ENCODE results near the gene UMAD1.
A peak's percentile ranks its signal among the peaks of the same experiment; 100 is the strongest.

UMAD1 gene

GRCh38 chr7:7693881-7694280 lies 53.3 kb downstream of the UMAD1 start:
- FAIRE-seq: no peak

GRCh38 chr7:7694542-7694941 lies 54.0 kb downstream of the UMAD1 start:
- FAIRE-seq: peak; percentile 36

GRCh38 chr7:7695111-7695817 lies 54.7 kb downstream of the UMAD1 start:
- peak; percentile 67 for FAIRE-seq

GRCh38 chr7:7696458-7697119 lies 56.0 kb downstream of the UMAD1 start:
- FAIRE-seq: peak; percentile 71

- no peak for FAIRE-seq
Observed at GRCh38 chr7:7698930-7699329, 58.4 kb downstream of the UMAD1 start.

- no peak for FAIRE-seq
Observed at GRCh38 chr7:7699380-7699779, 58.8 kb downstream of the UMAD1 start.

GRCh38 chr7:7699970-7700369 lies 59.4 kb downstream of the UMAD1 start:
- FAIRE-seq: no peak

GRCh38 chr7:7701527-7701926 lies 61.0 kb downstream of the UMAD1 start:
- no peak for FAIRE-seq

- no peak for FAIRE-seq
Observed at GRCh38 chr7:7702826-7703225, 62.3 kb downstream of the UMAD1 start.

- FAIRE-seq: no peak
Observed at GRCh38 chr7:7703427-7703826, 62.9 kb downstream of the UMAD1 start.

GRCh38 chr7:7704867-7705266 lies 64.3 kb downstream of the UMAD1 start:
- FAIRE-seq: no peak

- peak; percentile 88 for FAIRE-seq
Observed at GRCh38 chr7:7705318-7705717, 64.8 kb downstream of the UMAD1 start.

GRCh38 chr7:7706101-7706511 lies 65.6 kb downstream of the UMAD1 start:
- no peak for FAIRE-seq

- peak; percentile 93 for FAIRE-seq
Observed at GRCh38 chr7:7706556-7707172, 66.1 kb downstream of the UMAD1 start.

GRCh38 chr7:7707246-7707645 lies 66.7 kb downstream of the UMAD1 start:
- no peak for FAIRE-seq

GRCh38 chr7:7707806-7708205 lies 67.3 kb downstream of the UMAD1 start:
- FAIRE-seq: no peak

GRCh38 chr7:7709291-7709690 lies 68.7 kb downstream of the UMAD1 start:
- no peak for FAIRE-seq

- no peak for FAIRE-seq
Observed at GRCh38 chr7:7710469-7710868, 69.9 kb downstream of the UMAD1 start.

- FAIRE-seq: peak; percentile 8
Observed at GRCh38 chr7:7713730-7714129, 73.2 kb downstream of the UMAD1 start.

GRCh38 chr7:7718492-7718891 lies 77.9 kb downstream of the UMAD1 start, which contains the start of gene RPA3:
RPA3 (minus strand) TSS chr7:7718607; CDS start chr7:7640418, 78,189 bp downstream.
- no peak for FAIRE-seq

GRCh38 chr7:7719236-7719635 lies 78.7 kb downstream of the UMAD1 start:
- no peak for FAIRE-seq

- no peak for FAIRE-seq
Observed at GRCh38 chr7:7720193-7720592, 79.6 kb downstream of the UMAD1 start.

- no peak for FAIRE-seq
Observed at GRCh38 chr7:7720750-7721621, 80.4 kb downstream of the UMAD1 start.
